GM19397 (cell line): ENCODE results near the gene UTP14C.
"Not testable (repeated sequence)": the region's sequence is repeated elsewhere in the genome, so short reads cannot be mapped to it uniquely, and the experiment has no call there.

Experiments
- ATAC-seq: cut with Tn5 transposase; IDR thresholded peaks from one replicate; pipeline ENCODE4 v1.9.1; 2021; ENCODE audit warnings: mild to moderate bottlenecking, moderate library complexity; ENCODE audit not compliant: unreplicated experiment

Gene UTP14C

DNA sequence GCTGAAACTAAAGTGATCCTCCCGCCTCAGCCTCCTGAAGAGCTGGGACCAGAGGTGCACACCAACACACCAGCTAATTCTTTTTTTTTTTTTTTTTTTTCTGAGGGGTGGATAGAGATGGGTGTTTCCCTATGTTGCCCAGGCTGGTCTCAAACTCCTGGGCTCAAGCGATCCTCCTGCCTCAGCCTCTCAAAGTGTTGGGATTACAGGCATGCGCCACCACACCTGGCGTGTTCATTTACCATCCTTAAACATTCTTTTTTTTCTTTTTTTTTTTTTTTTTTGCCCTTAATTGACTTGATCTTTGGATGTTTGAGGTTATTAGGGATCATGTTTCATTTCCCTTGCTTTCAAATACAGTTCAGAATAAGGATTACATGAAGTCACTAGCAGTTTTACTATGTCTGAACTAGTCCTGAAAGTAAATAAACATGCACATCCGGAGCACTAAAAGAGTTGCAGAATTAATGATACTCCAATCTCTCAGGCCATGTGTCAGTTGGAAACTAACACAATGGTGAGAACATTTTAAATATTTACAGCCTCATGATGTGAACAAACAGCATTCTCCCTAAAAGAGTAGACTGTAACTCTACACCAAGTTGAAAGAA, 10.2 kb downstream of the UTP14C start:
- ATAC-seq, result no peak

DNA sequence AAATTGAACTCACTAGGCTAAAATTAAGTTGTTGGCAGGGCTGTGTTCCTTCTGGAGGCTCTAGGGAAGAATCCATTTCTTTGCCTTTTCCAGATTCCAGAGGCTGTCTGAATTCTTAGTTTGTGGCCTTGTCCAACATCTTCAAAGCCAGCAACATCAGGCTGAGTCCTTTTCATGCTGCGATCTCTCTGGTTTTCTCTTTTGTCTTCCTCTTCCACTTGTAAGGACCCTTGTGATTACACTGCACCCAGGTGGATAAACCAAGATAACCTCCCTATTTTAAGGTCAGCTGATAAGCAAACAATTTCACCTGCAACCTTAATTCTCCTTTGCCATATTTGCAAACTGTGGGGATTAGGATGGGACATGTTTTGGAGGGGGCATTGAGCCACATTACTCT, 11.5 kb downstream of the UTP14C start:
- ATAC-seq, result no peak

DNA sequence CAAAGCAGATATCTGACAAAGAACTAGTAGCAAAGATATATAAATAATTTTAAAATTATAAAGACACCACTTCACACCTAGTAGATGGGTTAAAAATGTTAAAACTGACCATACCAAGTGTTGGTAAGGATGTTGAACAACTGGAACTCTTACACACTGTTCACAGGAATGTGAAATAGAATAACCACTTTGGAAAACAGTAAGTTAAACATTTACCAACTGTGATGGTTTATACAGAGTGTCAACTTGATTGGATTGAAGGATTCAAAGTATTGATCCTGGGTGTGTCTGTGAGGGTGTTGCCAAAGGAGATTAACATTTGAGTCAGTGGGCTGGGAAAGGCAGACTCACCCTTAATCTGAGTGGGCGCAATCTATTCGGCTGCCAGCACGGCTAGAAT, 19.2 kb downstream of the UTP14C start:
- ATAC-seq, result no peak

DNA sequence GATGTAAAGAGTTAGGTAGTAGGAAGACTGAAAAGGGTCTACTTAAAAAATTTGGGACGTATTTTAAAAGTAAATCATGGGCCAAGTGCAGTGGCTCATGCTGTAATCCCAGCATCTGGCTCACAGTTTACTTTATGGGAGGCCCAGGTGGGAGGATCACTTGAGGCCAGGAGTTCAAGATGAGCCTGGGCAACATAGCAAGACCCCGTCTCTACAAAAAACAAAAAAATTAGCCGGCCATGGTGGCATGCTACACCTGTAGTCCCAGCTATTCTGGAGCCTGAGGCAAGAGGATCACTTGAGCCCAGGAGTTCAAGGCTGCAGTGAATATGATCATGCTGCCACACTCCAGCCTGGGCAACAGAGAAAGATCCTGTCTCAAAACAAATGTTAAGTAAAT, 23.0 kb downstream of the UTP14C start:
- no peak for ATAC-seq

DNA sequence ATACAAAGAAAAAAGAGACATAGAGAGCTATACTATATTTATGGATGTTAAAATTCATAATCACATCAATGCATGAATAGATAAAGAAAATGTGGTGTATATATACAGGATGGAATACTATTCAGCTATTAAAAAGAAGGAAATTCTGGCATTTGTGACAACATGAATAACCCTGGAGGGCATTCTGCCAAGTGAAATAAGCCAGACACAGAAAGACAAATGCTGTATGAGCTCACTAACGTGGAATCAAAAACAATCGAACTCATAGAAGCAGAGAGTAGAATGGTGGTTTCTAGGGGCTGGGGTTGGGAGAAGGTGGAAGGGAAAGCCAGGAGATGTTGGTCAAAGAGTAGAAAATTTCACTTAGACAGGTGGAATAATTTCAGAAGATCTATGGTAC, 24.0 kb downstream of the UTP14C start:
- ATAC-seq, result no peak

DNA sequence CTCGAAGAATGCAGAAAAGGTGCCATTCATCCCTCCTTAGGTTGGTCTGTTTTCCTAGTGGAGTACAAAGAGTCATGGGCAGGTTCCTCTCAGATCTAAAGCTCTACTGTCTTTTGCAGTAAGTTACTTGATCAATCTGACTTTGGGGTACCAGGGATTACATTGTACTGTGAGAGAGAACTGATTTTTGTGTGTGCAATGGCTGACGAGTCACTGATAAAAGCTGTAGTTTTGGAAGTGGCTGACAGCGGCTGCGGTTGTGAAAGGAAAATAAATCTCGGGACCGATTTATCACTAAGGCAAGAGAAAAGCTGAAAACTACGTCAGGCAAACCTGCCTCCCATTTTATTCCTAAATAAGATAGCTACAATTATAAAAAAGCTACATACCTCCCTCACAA, 26.9 kb downstream of the UTP14C start:
- no peak for ATAC-seq

DNA sequence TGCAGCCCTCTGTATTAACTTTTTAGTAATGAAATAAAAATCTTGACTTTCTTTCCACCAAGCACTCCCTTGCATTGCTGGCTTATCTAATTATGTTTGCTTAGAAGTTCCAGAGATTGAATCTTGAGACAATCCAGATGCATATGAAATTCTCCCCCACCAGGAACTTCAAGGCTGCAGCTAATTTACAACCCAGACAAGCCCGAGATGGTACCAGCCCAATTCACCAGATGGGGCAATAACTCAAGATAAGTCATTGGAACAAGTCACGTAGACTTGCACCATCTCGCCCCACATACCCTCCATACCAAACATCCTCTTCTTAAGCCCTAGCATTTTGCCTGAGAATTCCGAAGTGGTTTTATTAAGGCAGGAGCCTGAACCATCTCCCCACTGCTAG, 29.0 kb downstream of the UTP14C start:
- no peak for ATAC-seq

DNA sequence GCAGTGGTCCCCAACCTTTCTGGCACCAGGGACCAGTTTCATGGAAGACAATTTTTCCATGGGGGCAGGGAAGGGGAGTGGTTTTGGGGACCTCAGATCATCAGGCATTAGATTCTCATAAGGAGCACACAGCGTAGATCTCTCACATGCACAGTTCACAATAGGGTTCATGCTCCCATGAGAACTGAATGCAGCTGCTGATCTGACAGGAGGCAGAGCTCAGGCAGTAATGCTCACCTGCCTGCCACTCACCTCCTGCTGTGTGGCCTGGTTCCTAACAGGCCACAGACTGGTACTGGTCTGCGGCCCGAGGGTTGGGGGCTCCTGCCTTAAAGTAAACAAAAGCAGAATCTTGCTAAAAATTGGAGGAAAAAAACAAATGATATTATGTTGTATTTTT, 36.6 kb downstream of the UTP14C start:
- not testable (repeated sequence) for ATAC-seq

DNA sequence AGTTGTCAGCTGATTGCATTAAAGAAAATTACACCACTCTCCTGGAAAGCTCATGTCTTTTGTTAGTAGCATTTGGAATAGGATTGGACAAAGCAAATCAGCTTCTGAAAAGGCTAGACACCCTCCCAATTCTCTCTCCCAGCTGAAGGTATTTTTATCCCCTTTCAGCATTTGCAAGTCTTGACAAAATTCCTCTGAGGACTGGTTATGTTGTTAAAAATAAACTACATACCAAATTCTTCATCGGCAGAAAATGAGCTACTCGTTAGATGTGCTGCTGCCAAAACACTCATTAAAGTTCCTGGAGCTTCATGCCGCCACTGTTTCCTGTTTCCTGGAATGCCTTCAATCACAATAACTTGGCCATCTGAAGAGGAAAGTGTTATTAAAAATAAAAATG, 37.1 kb downstream of the UTP14C start:
- no peak for ATAC-seq

DNA sequence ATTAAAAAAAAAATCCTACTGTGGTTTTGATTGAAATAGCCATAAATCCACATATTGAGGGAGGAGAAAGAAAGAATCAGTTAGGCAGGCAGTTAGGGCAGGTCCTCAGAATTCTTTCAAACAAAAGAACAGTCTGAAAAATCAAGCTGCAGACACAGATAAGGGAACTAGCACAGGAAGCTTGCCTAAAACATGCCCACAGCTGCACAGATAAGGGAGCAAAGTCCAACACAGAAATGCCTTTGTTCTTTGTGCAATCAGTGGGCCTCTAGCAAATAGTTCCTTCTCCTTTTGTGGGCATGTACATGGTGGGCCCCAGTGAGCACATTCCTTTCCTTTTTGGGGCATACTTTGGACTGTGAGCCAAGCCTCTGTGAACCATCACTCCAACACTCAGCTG, 42.7 kb downstream of the UTP14C start:
- ATAC-seq, result no peak

DNA sequence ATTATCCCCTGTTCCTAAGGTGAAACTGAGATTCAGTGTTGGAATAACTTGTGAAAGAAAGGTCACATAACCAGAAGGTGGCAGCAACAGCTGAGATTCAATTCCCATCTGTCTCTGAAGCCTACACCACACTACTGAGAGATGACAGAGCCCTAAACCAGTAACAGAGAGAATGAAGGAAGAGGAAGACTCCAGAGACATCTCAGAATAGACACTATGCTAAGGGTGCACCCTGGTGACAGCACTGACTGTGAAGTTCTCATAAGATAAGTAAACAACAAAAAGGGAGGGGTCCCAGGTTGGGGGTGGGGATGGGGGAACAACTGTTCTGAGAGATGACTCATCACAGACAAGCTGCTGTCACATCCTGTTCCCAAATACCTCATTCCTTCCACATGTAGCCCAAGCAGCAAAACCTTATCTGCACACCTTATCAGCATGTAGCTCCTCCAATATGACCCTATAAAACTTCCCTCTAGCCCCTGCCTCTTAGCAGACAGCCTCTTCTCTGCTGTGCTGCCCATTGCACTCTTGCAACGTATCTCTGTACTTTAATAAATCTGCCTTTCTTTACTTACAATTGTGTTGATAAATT, 46.5 kb downstream of the UTP14C start:
- ATAC-seq, result no peak
